C4-2B (cell line): ENCODE measurements around the gene INAFM1.
A peak's percentile ranks its signal among the peaks of the same experiment; 100 is the strongest.

Experiments used
- H3K27ac ChIP-seq: fragments of 450-650 bp; 2 replicates; pipeline ENCODE4 v1.5.1; 2017
- CTCF ChIP-seq: fragments of 450-650 bp; conservative IDR thresholded peaks from 2 replicates; pipeline ENCODE4 v1.5.1; 2017; ENCODE audit warnings: mild to moderate bottlenecking
- ZFX ChIP-seq: fragments of 450-650 bp; IDR thresholded peaks from 2 replicates; pipeline ENCODE4 v1.6.1; 2017

INAFM1 gene

GRCh38 chr19:47266401-47266941 lies 8.2 kb upstream of the INAFM1 start:
- H3K27ac ChIP-seq, result no peak overlapping the region
- TF ChIP-seq ZFX (no peak), CTCF (no peak)

DNA sequence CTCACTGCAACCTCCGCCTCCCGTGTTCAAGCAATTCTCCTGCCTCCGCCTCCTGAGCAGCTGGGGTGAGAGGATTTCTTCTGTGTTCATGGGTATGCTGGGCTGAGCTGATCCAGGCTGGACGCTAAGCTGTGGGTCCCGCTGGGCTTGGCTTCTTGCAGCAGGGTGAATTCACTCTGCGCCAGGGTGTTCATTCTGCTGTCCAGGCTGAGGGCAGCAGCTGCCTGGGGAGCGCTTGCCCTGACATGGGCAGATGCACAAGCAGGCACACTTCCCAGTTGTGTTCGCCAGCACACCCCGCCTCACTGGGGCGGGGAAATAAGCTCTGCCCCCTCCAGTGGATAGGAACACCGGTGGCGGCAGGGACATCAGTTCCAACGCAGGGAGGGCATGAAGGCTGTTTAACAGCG lies 7.3 kb upstream of the INAFM1 start:
- TF ChIP-seq CTCF, result no peak
- no peak for TF ChIP-seq ZFX
- no peak overlapping the region for H3K27ac ChIP-seq

- TF ChIP-seq ZFX, result no peak
- TF ChIP-seq CTCF, result no peak
- H3K27ac ChIP-seq, result no peak overlapping the region
These were observed 6.7 kb upstream of the INAFM1 start for GRCh38 chr19:47268028-47268427.

GRCh38 chr19:47269596-47269995 lies 5.1 kb upstream of the INAFM1 start:
- H3K27ac ChIP-seq, result no peak overlapping the region
- TF ChIP-seq CTCF, result no peak
- TF ChIP-seq ZFX, result no peak

DNA sequence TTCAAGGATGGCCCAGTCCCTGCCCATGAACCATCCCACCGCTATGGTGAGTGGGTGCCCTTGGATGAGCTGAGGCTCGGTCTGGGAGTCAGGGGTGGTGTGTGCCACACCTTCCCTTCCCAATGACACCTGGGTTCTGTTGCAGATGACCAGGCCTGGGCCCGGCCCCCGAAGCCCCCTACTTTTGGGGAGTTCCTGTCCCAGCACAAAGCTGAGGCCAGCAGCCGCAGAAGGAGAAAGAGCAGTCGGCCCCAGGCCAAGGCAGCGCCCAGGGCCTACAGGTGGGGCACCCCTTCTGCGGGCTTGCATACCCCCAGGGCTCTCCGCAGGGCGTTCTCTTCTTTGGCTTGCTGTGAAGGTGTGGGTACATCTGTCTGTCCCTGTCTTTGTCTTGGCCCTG lies 4.3 kb upstream of the INAFM1 start:
- no peak overlapping the region for H3K27ac ChIP-seq
- no peak for TF ChIP-seq CTCF
- TF ChIP-seq ZFX, result no peak

GRCh38 chr19:47271949-47272348 lies 2.7 kb upstream of the INAFM1 start:
- no peak for TF ChIP-seq CTCF
- TF ChIP-seq ZFX, result no peak
- no peak overlapping the region for H3K27ac ChIP-seq

- peak overlapping the region; percentile 95 for H3K27ac ChIP-seq
- TF ChIP-seq ZFX, result no peak
- no peak for TF ChIP-seq CTCF
These were observed 2.0 kb upstream of the INAFM1 start for GRCh38 chr19:47272448-47273312.
